GM18951 (cell line): ENCODE results near the gene TAS2R31.
"Not testable (repeated sequence)": the region's sequence is repeated elsewhere in the genome, so short reads cannot be mapped to it uniquely, and the experiment has no call there.

Experiments
- POLR2A ChIP-seq: IDR thresholded peaks from 4 replicates; pipeline ENCODE4 v1.6.1; 2011; ENCODE audit warnings: mild to moderate bottlenecking; ENCODE audit not compliant: insufficient read length, insufficient read depth; ENCODE audit errors: extremely low read depth
- in situ Hi-C: fragments of 300-500 bp; cut with MboI; formaldehyde crosslinking; loops from one replicate; pipeline ENCODE4 v1.12.0; 2022; ENCODE audit warnings: low sequenced_read_pairs, mixed read lengths, inconsistent platforms; ENCODE audit not compliant: unreplicated experiment

TAS2R31 gene

DNA sequence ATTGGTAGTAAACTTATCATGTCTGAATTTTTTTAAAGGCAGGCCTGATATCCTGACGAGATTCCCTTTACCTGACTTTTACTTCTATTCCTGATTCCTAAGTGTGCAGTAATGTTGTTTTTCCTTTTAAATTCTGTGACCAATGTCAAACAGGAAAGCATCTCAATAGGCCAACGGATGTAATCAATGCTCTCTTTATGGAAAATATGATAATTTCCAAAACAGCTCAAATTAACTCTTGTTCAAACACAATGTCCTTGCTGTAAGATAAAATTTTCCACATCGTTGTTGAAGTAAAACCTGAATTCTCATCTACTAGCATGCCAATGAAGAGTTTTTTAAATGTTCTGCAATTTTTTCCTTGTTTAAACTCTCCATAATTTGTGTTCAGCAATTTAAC is 8.0 kb upstream of the TAS2R31 start:
- TF ChIP-seq POLR2A: no peak
- in situ Hi-C loops: no loop called here

- in situ Hi-C loops: not testable (repeated sequence)
These were observed 2.8 kb upstream of the TAS2R31 start for GRCh38 chr12:11033959-11034358.

GRCh38 chr12:11026118-11026517 is 5.1 kb downstream of the TAS2R31 start:
- no peak for TF ChIP-seq POLR2A
- in situ Hi-C loops: no loop called here

DNA sequence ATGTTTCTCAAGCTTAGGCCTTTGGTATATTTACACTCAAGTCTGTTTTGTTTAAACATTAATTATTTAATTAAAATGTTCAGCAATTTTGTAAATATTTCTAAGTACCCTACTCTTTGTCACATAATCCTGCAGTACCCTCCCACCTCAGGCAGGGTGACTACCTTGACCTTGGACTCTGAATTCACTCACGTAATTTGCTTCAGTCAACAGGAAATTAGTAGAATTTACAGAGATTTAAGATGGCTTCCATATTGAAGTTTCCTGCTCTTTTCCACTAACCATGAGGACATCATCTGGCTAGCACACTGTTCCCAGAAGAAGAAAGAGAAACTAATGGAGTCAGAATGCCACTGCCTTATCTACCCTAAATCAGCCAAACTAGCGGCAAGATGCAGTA is 7.8 kb downstream of the TAS2R31 start:
- in situ Hi-C loops: no loop called here
- TF ChIP-seq POLR2A: no peak

GRCh38 chr12:11022520-11022919 is 8.7 kb downstream of the TAS2R31 start, which contains the start of gene TAS2R19:
TSS of gene TAS2R19 (minus strand) at chr12:11022620. CDS start at chr12:11022571, 49 bp downstream.
- in situ Hi-C loops: no loop called here
- TF ChIP-seq POLR2A: no peak

DNA sequence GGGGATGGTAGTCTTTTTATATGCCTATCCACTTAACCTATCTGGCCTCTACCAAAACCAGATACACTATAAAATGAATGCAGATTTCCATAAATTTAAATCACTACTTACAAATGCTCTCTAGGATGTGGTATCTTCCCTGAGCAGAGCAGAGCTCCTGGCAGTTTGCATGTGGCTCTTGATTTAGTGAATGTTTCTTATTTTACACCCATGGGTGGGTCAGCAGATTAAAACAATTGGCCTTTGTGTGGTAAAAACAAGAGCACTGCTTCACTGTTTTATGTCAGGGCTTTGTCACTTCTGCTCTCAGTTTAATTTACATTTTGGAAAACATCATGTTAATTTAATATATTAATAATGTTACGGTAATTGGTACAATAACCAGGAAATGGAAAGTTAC is 14.3 kb downstream of the TAS2R31 start:
- in situ Hi-C loops: loop anchor here (5.0 kb wide), 1 partner anchor 55 kb away; no protein-coding TSS in a partner anchor
- TF ChIP-seq POLR2A: no peak

- in situ Hi-C loops: loop anchor here (5.0 kb wide), 1 partner anchor 56 kb away; no protein-coding TSS in a partner anchor
These were observed 15.3 kb downstream of the TAS2R31 start for GRCh38 chr12:11015775-11016430.

DNA sequence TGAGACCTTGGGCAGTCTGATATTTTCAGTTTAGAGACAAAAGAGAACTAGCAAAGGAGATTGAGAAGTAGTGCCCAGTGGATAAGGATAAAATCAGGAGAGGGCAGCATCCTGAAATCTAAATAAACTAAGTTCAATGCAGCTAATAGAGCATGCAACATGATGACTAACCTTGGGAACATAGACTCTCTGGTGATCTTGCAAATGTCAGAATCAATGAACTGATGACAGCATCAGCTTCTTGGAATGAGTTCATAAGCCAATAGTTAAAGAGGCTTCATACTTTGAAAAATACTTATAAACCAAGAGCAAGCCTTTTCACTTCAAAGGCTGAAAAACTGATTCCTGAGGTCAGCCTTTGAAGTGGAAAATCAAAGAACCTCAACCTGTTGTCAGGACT is 17.0 kb downstream of the TAS2R31 start:
- TF ChIP-seq POLR2A: no peak
- in situ Hi-C loops: no loop called here

More at GRCh38 chr12:11015775-11016430, 15.3 kb downstream of the TAS2R31 start:
- no peak for TF ChIP-seq POLR2A

DNA sequence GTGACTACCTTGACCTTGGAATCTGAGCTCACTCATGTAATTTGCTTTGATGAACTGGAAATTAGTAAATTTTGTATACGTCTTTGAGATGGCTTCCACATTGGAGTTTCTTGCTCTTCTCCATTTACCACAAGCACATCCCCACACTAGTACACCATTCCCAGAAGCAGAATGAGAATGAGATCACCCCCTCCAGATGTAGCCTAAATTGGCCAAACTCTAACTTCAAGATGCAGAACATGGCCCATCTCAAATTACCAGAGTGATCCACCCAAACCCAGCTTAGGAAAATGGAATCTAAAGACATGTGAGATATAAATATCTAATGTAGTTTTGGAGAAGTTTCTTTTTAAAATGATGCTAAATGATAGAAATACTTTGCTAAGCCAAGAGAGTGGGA is 23.6 kb downstream of the TAS2R31 start:
- no peak for TF ChIP-seq POLR2A

DNA sequence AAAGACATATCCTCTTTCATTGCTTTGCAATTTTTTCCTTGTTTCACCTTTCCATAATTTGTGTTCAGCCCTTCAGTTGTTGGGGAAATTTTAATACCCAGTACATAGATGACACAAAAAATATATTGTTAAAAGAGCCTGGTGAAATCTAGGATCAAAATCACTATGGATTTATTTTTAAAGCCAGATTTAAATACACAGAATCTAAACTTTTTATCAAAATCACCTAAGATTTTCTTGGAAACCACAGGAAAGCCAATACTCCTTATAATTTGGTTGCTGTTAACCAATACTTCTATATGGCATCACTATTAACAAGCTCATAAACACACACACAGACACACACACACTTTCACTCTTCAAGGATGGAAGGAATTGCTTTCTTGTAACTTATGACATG is 33.0 kb downstream of the TAS2R31 start, which contains the start of gene TAS2R20:
TAS2R20 (minus strand) TSS at position 101 of the 400 bp plus-strand sequence. CDS start 429 bp downstream, outside the sequence.
- in situ Hi-C loops: no loop called here
- no peak for TF ChIP-seq POLR2A

More for the DNA sequence above, 23.6 kb downstream of the TAS2R31 start:
- in situ Hi-C loops: no loop called here

- TF ChIP-seq POLR2A: no peak
- in situ Hi-C loops: no loop called here
These were observed 36.9 kb downstream of the TAS2R31 start for GRCh38 chr12:10994307-10994706.

DNA sequence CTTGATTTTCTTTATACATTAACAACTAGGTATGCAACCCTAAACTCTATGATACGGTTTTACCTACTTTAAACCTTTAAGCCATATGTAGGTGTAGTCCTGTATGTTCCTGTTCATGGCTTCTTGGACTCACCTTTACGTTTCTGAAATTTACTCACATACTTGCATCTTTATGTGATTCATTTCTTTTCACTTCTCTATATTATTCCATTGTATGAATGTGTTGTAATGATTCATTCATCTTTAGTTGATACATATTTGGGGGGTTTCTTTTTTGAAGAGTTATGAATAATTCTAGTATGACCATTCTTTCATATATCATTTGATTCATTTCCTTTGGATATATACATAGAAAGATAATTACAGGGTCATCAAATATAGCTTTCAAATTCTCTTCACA is 42.1 kb downstream of the TAS2R31 start:
- no peak for TF ChIP-seq POLR2A
- in situ Hi-C loops: no loop called here

DNA sequence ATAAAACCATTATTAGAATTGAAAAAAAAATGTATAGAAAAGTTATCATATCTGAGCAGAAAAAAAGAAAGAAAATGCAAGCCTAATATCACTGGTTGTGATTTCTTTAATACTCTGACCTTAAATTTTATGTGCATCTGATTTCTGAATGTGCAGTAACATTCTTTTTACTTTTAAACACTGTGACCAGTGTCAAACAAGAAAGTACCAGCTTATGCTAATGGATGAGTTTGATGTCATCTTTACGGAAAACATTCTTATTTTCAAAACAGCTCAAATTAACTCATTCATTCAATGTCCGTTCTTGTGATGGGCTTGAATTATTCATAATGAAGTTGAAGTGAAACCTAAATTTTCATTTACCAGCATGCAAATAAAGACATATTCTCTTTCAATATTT is 44.4 kb downstream of the TAS2R31 start, which contains the start of gene TAS2R50:
TAS2R50 (minus strand) TSS at position 101 of the 400 bp plus-strand sequence; CDS start at position 49, 52 bp downstream.
- in situ Hi-C loops: no loop called here
- TF ChIP-seq POLR2A: no peak

DNA sequence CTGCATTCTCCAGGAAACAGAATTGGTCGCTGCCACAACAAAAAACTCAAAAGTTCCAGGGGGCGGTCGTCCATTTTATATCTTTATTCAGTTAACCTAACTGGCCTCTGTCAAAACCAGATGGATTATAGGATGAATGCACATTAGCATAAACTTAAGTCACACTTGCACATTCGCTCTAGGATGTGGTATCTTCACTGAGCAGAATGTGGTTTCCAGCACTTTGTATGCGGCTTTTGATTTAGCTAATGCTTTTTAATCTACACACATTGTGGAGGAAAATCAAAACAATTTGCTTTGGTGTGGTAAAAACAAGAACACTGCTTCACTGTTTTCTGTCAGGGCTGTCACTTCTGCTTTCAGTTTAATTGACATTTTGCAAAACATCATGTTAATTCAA is 49.0 kb downstream of the TAS2R31 start:
- no peak for TF ChIP-seq POLR2A
- in situ Hi-C loops: no loop called here
